Stimulated activated effector memory CD8-positive, alpha-beta T cell treated with anti-CD3 and anti-CD28 coated beads, Interleukin-12 subunit alpha, Interleukin-12 subunit beta, amount 100 ng/mL, for 72 hours (primary cell): ENCODE measurements around the gene SLC25A52.
"Not testable (repeated sequence)": the region's sequence is repeated elsewhere in the genome, so short reads cannot be mapped to it uniquely, and the experiment has no call there.

Experiments used
- ATAC-seq: fragments of 150-1000 bp; cut with Tn5 transposase; 2 replicates; pipeline ENCODE4 v1.10.0; 2021
- DNase-seq, 2 donors: peaks; one replicate each; pipeline ENCODE4 v3.0.0; 2021 to 2022; ENCODE audit warnings: low spot score in 2 of 2
- H3K27ac Mint-ChIP-seq: one replicate; pipeline ENCODE4 v1.8.0; 2022; ENCODE audit warnings: mild to moderate bottlenecking, mixed read lengths
- H3K36me3 Mint-ChIP-seq: one replicate; pipeline ENCODE4 v1.8.0; 2022; ENCODE audit warnings: mild to moderate bottlenecking, mixed read lengths
- H3K4me1 Mint-ChIP-seq: one replicate; pipeline ENCODE4 v1.8.0; 2022; ENCODE audit warnings: mixed read lengths
- H3K4me3 Mint-ChIP-seq: one replicate; pipeline ENCODE4 v1.8.0; 2022; ENCODE audit warnings: mild to moderate bottlenecking, mixed read lengths
- H3K9me3 Mint-ChIP-seq: one replicate; pipeline ENCODE4 v1.8.0; 2022; ENCODE audit warnings: mixed read lengths

SLC25A52 gene

GRCh38 chr18:31772699-31773098 lies 12.0 kb upstream of the SLC25A52 start:
- H3K27ac Mint-ChIP-seq: no peak overlapping the region
- no peaks in the 10 kb centered on the region for H3K9me3 Mint-ChIP-seq
- H3K36me3 Mint-ChIP-seq: no peaks in the 10 kb centered on the region
- no peaks in the 10 kb centered on the region for H3K4me1 Mint-ChIP-seq
- ATAC-seq: no peak
- no peak for DNase-seq
- no peak overlapping the region for H3K4me3 Mint-ChIP-seq

- Mint-ChIP-seq H3K4me3 (no peak overlapping the region), H3K4me1 (no peaks in the 10 kb centered on the region), H3K9me3 (no peaks in the 10 kb centered on the region), H3K36me3 (no peaks in the 10 kb centered on the region), H3K27ac (no peak overlapping the region)
- no peak for ATAC-seq
- DNase-seq: no peak
Observed at GRCh38 chr18:31750273-31750672, 10.4 kb downstream of the SLC25A52 start.

GRCh38 chr18:31746396-31746795 lies 14.3 kb downstream of the SLC25A52 start:
- ATAC-seq (no peak), DNase-seq (no peak)
- no peak overlapping the region for H3K4me3 Mint-ChIP-seq
- H3K4me1 Mint-ChIP-seq: no peaks in the 10 kb centered on the region
- H3K27ac Mint-ChIP-seq: no peak overlapping the region
- no peaks in the 10 kb centered on the region for H3K36me3 Mint-ChIP-seq
- H3K9me3 Mint-ChIP-seq: no peaks in the 10 kb centered on the region

- Mint-ChIP-seq H3K9me3 (no peaks in the 10 kb centered on the region), H3K4me3 (no peak overlapping the region), H3K4me1 (no peaks in the 10 kb centered on the region), H3K27ac (no peak overlapping the region), H3K36me3 (no peaks in the 10 kb centered on the region)
- ATAC-seq: no peak
- DNase-seq: no peak
Observed at GRCh38 chr18:31744321-31745067, 16.2 kb downstream of the SLC25A52 start.

- H3K4me3 Mint-ChIP-seq, H3K4me1 Mint-ChIP-seq, H3K36me3 Mint-ChIP-seq, H3K27ac Mint-ChIP-seq, DNase-seq, H3K9me3 Mint-ChIP-seq, ATAC-seq: not testable (repeated sequence)
Observed at GRCh38 chr18:31743600-31743999, 17.1 kb downstream of the SLC25A52 start.

GRCh38 chr18:31741097-31741735 lies 19.5 kb downstream of the SLC25A52 start:
- DNase-seq: peak; percentile 30 to 71
- Mint-ChIP-seq H3K27ac (no peak overlapping the region), H3K4me3 (no peak overlapping the region), H3K9me3 (peaks cover 4% of the 10 kb centered on the region), H3K4me1 (no peaks in the 10 kb centered on the region), H3K36me3 (no peaks in the 10 kb centered on the region)
- ATAC-seq: no peak

- Mint-ChIP-seq H3K36me3 (no peaks in the 10 kb centered on the region), H3K4me3 (no peak overlapping the region), H3K27ac (no peak overlapping the region), H3K9me3 (peaks cover 4% of the 10 kb centered on the region), H3K4me1 (no peaks in the 10 kb centered on the region)
- DNase-seq (no peak), ATAC-seq (no peak)
Observed at GRCh38 chr18:31740180-31740579, 20.5 kb downstream of the SLC25A52 start.

GRCh38 chr18:31739651-31740050 lies 21.0 kb downstream of the SLC25A52 start:
- Mint-ChIP-seq H3K4me3 (no peak overlapping the region), H3K36me3 (no peaks in the 10 kb centered on the region), H3K9me3 (peaks cover 4% of the 10 kb centered on the region), H3K27ac (no peak overlapping the region), H3K4me1 (no peaks in the 10 kb centered on the region)
- no peak for ATAC-seq
- DNase-seq: no peak

- no peak overlapping the region for H3K27ac Mint-ChIP-seq
- H3K4me1 Mint-ChIP-seq: no peaks in the 10 kb centered on the region
- no peak overlapping the region for H3K4me3 Mint-ChIP-seq
- no peaks in the 10 kb centered on the region for H3K36me3 Mint-ChIP-seq
- H3K9me3 Mint-ChIP-seq: peaks cover 4% of the 10 kb centered on the region
- DNase-seq: no peak
- no peak for ATAC-seq
Observed at GRCh38 chr18:31738460-31739407, 21.9 kb downstream of the SLC25A52 start.

- Mint-ChIP-seq H3K9me3 (peaks cover 4% of the 10 kb centered on the region), H3K27ac (no peak overlapping the region), H3K4me1 (no peaks in the 10 kb centered on the region), H3K36me3 (no peaks in the 10 kb centered on the region), H3K4me3 (no peak overlapping the region)
- ATAC-seq (no peak), DNase-seq (no peak)
Observed at GRCh38 chr18:31736630-31737029, 24.1 kb downstream of the SLC25A52 start.

GRCh38 chr18:31731628-31732027 lies 29.1 kb downstream of the SLC25A52 start:
- no peak overlapping the region for H3K4me3 Mint-ChIP-seq
- DNase-seq (no peak), ATAC-seq (no peak)
- no peak overlapping the region for H3K27ac Mint-ChIP-seq
- no peaks in the 10 kb centered on the region for H3K4me1 Mint-ChIP-seq
- no peaks in the 10 kb centered on the region for H3K9me3 Mint-ChIP-seq
- no peaks in the 10 kb centered on the region for H3K36me3 Mint-ChIP-seq

- not testable (repeated sequence) for DNase-seq, H3K4me1 Mint-ChIP-seq, H3K36me3 Mint-ChIP-seq, H3K27ac Mint-ChIP-seq, H3K4me3 Mint-ChIP-seq, ATAC-seq, H3K9me3 Mint-ChIP-seq
Observed at GRCh38 chr18:31729196-31729595, 31.5 kb downstream of the SLC25A52 start.

- no peaks in the 10 kb centered on the region for H3K36me3 Mint-ChIP-seq
- H3K4me3 Mint-ChIP-seq: peak overlapping the region; percentile 39
- H3K4me1 Mint-ChIP-seq: peaks cover 6% of the 10 kb centered on the region
- ATAC-seq (peak; percentile 29), DNase-seq (no peak)
- peaks cover 4% of the 10 kb centered on the region for H3K9me3 Mint-ChIP-seq
- no peak overlapping the region for H3K27ac Mint-ChIP-seq
Observed at GRCh38 chr18:31723990-31724711, 36.5 kb downstream of the SLC25A52 start.

- H3K27ac Mint-ChIP-seq: no peak overlapping the region
- no peaks in the 10 kb centered on the region for H3K36me3 Mint-ChIP-seq
- DNase-seq: no peak
- H3K4me3 Mint-ChIP-seq: peak overlapping the region; percentile 39
- peaks cover 6% of the 10 kb centered on the region for H3K4me1 Mint-ChIP-seq
- H3K9me3 Mint-ChIP-seq: peaks cover 4% of the 10 kb centered on the region
- no peak for ATAC-seq
Observed at GRCh38 chr18:31723639-31723989, 37.1 kb downstream of the SLC25A52 start.

- H3K4me3 Mint-ChIP-seq: no peak overlapping the region
Observed at GRCh38 chr18:31722369-31722957, 38.2 kb downstream of the SLC25A52 start.

More at GRCh38 chr18:31722369-31722957, 38.2 kb downstream of the SLC25A52 start:
- DNase-seq (peak; percentile 66 to 86), ATAC-seq (peak; percentile 83)
- peaks cover 4% of the 10 kb centered on the region for H3K9me3 Mint-ChIP-seq
- peaks cover 6% of the 10 kb centered on the region for H3K4me1 Mint-ChIP-seq
- H3K27ac Mint-ChIP-seq: no peak overlapping the region
- H3K36me3 Mint-ChIP-seq: no peaks in the 10 kb centered on the region
